ENCODE measurements around the gene ASIC1.
"Not testable (repeated sequence)": the region's sequence is repeated elsewhere in the genome, so short reads cannot be mapped to it uniquely, and the experiment has no call there.

Gene ASIC1

DNA sequence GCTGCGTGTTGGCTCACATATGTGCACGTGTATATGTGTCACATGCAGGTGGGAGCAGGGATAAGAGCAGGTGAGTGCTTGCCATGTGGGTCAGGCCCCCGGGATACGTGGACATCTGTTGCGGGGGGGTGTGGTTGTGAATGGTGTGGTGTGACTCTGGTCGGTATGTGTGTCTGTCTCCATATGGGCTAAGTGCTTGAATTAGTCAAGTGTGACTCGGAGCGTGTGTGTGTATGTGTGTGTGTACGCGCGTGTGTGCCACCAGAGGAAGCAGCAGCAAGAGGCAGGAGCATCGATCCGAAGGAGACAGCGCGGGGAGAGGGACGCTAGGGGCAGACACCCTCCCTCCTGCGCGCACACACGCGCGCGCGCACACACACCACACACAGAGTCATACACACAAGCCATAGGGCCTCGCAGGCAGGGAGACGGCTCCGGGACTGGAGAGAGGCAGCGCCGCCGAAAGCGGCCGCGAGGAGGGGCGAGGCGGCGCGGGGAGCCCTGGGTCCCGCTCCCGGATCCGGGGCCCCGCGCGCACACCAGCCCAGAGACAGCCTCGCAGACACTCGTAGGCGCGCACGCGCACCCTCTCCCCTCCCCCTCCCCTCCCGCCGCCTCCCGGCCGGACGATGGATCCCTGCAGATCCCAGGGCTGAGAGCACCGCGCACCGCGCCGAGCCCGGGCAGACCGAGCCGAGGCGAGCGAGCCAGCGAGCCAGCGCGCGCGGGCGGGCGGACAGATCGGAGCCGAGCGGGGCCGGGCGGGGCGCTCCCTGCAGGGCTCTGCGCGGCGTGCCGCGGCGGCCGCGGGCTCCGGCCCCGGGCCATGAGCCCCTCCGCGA, at the start of gene ASIC1:
Gene ASIC1 (plus strand): TSS at position 597 of the 842 bp plus-strand sequence. CDS start 1,171 bp downstream, outside the sequence.
- no peak for DNase-seq

DNA sequence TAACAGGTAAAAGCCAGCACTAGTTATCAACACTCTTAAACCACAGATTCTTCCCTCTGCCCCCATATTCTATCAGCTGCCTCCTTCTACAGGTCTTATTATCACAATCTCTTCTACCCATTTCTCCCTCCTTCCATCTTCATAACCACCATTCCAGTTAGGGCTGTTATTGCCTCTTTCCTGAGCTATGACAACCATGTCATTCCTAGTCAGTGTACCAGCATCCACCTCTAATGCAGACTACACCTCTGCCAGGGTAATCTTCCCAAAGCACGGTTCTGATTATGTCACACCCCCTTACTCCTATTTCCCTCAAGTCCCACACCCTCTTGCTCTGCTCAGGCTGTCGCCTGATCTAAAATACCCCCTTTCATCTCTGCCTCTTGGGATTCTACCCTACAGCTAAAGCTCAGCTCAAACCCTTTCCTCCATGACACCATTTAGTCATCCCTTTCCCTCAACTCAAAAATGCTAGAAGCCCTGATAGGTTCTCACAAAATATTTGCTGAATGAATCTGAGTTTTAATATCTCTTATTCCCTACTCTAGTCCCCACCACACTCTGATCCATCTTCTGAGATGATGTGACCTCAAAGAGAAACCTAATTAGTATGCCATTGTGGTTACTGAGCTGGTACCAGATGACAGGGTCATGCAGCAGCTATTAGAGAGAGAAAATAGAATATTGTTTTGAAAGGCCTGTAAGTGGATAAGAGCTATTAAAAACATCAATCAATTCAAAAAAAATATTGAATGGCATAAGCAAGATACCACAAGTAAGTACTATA, 43.8 kb upstream of the ASIC1 start:
- DNase-seq = no peak

DNA sequence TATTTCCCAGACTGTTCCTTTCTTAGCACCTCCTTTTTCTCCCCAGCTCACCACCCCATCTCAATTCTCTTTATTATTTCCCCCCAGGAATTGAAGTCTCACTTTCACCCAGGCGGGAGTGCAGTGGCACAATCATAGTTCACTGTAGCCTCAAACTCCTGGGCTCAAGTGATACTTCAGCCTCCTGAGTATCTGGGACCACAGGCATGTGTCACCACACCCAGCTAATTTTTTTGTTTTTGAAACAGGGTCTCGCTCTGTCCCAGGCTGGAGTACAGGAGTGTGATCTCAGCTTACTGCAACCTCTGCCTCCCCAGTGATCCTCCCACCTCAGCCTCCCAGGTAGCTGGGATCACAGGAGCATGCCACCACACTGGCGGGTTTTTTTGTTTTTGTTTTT, 43.1 kb upstream of the ASIC1 start:
- DNase-seq = no peak

DNA sequence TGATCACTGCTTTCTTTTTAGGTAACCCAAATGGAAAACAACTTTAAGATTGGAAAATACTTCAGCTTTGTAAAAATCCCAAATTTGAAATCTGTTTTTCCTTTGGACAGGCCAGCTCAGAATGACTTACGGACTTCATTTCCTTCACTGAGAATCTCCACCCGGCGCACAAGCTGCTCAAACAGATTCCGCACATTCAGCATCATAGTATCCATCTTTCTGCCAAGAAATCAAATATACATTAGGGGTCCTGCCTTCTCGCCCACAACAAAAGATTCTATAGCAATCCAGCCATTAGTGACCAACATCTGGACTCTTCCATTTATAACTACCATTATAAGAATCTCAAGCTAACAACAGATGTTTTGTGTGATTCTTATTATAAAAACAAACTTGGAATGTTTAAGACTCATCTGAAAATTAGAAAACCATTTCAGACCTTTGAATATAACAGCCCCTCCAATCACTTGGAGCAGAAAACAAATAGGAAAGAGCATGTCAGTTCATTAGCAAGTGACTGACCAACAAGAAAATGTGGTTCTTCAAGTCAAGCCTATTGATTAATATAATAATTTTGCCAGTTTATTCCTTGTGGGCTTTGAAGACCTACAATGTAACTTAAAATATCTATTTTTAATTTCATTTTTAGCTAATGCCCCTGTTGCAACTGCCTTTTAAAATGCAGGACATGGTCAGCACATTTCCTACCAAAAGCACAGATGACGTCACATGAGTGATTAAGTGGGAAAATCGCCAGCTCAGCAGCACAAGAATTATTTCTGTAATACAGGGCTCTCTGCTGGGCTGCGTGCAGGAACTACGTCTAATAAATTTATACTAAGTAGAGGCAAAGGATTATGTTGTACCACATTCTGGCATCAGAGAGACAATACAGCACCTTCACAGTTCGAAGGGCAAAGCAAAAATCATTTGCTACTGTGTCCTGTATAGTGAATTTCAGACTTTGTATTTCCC, 40.6 kb upstream of the ASIC1 start:
- no peak for DNase-seq

DNA sequence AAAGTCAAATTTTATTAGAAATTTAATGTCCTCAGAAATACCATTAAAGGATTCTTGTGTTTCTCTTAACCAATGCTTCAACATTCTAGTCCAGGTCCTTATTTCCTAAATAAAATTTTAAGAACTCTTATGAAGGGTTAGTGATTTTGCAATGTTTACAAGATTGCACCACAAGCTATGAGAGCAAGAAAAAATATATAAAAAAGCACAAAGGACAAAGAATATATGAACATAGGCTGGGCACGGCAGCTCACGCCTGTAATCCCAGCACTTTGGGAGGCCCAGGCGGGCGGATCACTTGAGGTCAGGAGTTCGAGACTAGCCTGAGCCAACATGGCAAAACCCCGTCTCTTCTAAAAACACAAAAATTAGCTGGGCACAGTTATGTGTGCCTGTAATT, 39.8 kb upstream of the ASIC1 start:
- no peak for DNase-seq

DNA sequence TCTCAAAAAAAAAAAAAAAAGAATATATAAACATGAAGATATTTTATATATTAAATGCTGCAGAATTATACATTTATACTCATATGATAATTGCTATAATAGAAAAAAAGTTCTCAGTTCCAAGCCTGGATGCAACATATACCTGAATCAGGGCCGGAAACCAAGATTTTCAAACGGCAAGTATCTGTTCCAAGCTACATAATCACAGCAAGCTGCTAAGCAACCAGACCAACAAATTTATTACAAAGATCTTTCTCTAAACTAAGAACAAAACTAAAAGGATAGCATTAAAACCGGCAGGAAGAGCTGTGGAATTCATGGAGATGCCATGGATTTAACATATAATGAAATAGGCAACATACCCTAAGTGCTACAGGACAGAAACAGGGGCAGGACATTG, 39.2 kb upstream of the ASIC1 start:
- DNase-seq = no peak

DNA sequence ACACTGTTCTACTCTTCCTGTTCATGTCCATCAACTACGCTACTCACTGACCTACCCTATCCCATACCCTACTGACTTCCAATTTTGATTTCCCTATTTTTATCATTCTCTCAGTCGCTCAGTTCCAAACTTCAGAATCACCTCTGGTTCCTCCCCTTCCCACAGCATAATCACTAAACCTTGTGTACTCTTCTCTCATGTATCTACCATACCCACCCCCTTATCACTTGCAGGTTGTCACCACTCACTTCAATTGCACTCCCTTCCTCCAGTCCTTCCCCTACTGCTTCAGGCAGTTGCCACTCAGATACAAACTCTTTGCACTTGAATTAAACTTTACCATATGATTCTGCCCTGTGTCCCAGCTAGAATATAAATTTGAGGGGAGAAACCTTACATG, 38.4 kb upstream of the ASIC1 start:
- no peak for DNase-seq

DNA sequence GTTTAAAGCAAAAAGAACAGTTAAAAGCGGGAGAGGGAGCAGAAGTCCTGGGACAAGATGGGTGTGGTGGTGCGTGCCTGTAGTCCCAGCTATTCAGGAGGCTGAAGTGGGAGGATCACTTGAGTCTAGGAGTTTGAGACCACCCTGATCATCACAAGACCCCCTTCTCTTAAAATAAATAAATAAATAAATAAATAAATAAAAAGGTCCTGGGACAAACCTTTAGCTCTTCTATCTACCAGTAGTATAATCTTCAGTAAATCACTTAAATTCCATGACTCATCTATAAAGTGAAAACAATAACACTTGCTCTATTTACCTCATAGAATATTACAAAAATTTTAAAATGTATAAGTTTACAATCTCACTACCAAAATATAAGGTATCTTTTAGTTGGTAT, 37.9 kb upstream of the ASIC1 start:
- no peak for DNase-seq

DNA sequence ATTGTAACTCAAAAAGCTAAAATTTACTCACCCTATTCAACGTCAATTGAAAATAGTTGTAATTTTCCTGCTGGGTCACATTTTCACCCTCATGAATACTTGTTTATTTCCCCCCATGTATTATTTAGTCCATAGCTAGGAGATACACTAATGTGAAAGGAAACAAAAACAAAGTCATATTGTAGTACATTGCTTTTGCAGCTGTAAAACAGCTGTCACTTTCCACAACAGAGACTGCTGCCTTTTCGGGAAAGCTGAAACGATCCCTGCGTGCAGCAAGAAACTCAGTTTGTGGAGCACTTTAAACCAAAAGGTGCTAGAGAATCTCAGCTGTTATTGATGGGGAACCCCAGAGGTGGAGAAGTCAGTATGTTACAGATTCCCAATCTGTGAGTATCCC, 36.4 kb upstream of the ASIC1 start:
- DNase-seq = no peak

DNA sequence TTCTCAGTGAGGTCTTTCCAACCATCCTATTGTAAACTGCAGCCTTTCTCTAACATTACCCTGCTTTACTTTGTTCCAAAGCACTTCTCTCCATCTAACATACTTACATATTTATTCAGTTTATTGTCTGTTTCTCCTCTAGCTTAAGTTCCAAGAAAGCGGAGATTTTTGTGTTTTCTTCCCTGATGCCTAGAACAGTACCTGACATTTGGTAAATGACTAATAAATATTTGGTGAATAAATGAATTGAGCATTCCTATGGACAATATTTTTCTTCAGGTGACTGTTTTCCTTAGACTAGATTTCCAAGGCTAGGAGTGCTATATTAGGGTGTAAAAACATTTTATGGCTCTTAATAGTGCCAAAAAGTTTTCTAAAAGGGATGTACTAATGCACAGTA, 34.5 kb upstream of the ASIC1 start:
- no peak for DNase-seq

DNA sequence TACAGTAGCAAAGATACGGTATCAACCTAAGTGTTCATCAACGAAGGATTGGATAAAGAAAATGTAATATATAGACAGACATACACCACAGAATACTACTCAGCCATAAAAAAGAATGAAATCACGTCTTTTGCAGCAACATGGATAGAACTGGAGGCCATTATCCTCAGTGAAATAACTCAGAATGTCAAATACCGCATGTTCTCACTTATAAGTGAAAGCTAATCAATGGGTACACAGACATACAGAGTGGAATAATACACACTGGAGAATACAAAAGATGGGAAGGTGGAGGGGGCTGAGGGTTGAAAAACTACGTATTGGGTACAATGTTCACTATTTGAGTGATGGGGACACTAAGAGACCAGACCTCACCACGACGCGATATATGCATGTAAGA, 33.2 kb upstream of the ASIC1 start:
- no peak for DNase-seq

DNA sequence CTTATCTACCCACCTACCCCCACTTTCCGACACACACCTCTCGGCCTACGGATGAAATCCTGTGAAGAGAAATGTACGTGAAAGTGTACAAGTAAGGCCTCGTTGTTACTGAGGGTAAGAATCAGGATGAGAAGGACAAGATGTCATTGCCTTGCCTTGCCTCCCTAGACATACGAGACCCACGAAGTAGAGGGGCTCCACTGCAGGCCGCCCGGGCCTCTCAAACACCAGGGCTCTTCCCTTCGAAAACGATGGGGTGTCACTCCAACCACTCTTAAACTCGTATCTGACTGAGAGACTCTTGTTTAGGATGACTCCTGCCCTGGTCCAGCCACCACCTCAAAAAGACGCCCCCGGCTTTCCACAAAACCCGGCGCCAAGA, 32.6 kb upstream of the ASIC1 start:
- no peak for DNase-seq

DNA sequence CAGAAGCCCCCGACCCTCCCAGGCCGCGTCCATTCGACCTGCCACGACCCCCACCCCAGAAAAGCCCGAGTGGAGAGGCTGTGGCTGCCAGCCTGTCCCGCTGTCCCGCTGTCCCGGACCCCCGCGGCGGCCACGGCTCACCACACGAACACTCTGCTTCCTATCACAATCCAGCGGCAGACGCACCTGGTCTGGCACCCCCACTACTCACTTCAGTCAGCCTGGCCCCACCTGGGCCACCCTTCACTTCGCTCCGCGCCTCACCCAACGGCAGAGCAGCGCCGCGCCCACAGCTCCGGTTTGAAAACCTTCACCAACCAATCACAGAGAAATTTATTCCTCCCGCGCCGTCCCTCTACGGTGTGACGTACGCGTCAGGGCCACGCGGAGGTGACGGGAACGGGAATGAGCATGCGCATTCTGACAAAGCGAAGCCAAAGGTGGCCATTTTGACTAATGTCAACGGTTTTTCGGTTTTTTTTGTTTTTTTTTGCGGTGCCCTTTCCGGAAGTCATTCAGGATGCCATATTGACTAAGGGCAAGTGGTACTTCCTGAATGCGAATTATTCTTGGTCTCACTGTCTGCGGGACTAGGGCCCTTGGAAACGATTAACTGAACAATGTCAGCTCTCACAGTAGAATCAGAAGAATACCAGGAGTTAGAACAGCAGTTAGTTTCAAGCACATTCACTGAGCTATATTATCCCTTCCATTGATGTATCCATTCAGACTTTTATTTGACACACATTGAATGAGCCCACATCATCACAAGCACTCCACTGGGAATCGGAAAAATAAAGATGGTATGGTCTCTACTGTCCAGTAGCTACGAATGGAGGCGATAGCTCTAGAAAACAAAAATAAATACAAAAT, 32.0 kb upstream of the ASIC1 start, which contains the start of gene RACGAP1:
Gene RACGAP1 (minus strand): TSS at position 308 of the 873 bp plus-strand sequence. CDS start 8,779 bp downstream, outside the sequence.
- peak; percentile 98 for DNase-seq

DNA sequence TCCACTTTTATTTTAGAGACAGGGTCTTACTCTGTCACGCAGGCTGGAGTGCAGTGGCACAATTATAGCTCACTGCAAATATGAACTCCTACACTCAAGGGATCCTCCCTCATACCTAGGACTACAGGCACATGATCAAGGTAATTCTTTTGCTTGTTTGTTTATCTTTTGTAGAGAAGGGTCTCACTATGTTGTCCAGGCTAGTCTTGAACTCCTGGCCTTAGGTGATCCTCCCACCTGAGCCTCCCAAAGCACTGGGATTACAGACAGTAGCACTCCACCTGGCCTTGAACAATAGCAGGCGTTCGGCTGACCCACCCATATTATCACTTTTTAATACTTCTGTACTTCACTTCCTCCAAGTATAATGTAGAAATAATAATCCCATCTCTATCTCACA, 30.7 kb upstream of the ASIC1 start:
- DNase-seq = no peak

DNA sequence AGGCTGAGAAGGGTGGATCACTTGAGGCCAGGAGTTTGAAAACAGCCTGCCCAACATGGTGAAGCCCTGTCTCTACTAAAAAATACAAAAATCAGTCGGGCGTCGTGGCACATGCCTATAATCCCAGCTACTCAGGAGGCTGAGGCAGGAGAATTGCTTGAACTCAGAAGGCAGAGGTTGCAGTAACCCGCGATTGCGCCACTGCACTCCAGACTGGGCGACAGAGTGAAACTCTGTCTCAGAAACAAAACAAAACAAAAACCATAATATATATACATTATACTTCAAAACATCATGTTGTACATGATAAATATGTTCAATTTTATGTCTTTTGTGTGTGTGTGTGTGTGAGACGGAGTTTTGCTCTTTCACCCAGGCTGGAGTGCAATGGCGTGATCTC, 26.9 kb upstream of the ASIC1 start:
- DNase-seq = not testable (repeated sequence)

DNA sequence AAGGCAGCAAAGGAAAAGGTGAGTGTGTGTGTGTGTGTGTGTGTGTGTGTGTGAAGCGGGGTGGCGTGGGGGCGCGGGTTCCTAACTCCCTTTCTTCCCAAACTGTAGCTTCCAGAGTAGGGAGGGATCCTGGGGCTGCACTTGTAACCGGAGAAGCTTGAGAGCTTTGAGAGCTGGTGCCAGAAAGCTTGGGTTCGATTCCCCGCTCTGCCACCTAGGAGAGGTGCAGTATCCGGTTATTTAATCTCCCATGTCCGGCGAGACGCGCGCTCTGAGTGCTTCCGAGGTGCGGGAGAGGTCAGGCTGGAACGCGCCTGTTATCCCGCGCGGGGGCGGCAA, 24.9 kb upstream of the ASIC1 start:
- no peak for DNase-seq

DNA sequence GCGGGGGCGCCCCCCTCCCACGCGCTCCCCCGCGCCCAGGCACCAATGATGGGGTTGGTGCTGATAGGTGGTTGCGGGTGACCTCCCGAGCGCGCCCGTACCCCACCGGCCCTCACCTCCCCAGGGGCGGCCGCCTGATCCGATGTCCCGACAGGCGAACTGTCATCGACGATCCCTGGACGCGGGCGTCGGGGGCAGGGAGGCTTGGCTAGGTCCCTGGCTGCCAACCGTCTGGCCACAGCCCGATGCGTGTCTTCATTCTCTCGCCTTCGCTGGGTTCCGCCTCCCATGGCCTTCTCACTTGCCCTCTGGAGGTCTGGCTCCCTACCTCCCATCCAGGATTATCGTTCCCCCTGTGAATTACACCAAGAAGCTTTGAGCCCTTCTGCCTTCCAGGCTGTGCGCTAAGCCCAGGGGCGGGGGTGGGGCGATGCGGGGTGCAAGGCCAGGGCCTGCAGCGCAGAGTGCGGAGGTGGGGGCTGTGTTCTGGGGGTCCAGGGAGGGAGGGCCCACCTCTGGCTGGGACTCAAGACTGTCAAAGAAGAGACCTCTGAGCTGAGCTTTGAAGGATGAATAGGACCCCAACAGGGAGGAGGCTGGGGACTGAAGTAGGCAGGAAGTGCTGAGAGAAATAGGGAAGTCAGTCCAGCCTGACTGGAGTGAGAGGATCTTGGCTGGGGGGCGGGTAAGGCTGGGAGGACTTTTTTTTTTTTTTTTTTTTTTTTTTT, 24.4 kb upstream of the ASIC1 start:
- peak; percentile 63 for DNase-seq

DNA sequence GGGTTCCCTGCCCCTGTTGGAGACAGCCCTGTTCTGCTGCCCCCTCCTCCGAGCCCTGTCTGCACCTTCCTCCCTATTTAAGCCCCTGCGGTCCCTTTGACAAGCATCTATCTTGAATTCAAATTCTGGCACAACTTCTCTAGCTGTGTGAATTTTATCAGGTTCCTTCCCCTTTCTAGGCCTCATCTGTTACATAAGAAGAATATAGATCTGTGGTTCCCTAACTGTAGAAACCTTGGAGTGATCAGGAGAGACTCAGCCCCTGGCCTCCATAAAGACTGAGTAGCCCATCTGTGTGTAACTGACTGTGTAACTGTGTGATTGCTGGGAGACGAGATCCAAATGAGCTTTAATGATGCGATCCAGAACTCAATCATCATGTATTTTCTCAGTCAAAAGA, 19.1 kb upstream of the ASIC1 start:
- no peak for DNase-seq

DNA sequence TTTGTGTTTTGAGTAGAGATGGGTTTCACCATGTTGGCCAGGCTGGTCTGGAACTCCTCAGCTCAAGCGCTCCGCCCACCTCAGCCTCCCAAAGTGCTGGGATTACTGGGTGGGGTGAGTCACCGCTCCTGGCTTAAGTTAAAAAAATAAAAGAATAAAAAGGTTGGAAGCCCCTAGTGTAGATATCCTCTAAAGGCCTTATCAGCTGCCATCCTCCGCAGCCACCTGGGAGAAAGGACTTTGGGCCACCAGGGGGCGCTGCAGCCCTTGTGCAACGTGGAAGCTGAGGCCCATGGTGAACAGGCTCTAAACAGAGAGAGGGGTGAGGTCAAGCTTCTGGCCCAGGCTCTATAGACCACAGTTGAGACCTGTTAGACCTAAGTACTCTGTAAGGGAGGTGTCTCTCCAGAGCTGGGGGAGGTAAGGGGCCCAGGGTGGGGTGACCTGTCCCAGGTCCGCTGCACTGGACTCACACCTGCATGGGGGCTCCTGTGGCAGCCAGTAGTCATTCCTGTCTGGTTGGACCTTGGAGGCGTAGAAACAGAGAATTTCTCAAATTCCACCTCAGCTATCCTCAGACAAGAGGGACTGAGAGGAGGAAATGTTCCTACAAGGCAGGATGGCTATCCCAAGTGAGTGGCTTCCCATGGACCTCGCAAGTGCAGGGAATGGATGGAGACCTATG, 18.1 kb upstream of the ASIC1 start:
- peak; percentile 68 for DNase-seq

DNA sequence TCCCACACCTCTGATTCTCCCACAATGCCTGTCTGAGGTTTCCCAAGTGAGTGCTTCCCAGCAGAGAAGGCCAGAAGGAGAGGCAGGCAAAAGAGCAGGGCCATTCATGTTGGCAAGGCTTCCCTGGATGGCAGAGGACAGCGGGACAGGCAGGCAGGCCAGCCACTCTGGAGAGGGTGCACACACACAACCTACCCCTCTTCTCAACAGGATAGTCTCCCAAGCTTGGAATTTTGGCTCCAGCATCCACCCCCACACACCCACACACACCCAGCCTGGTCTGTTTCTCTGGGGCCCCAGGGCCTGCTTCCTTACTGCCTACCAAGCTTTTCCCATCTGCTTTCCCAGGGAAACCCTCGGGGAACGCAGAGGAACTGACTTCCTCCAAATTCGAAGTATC, 16.7 kb upstream of the ASIC1 start:
- DNase-seq = no peak
